H1 (cell line): ENCODE measurements around the gene BRPF3. TPM values are rescaled to one million over a fixed set of nuclear protein-coding genes. Genes with fewer than 3 reads are reported as not detected.

ENCODE experiments used
- CTCF ChIA-PET: fragments of 300-600 bp; sonication (Branson Sonifier 250); formaldehyde crosslinking; loops from one replicate; lab custom pipeline; 2021; ENCODE audit not compliant: partially characterized antibody; lab: Charles Lee
- POLR2A ChIA-PET: fragments of 300-600 bp; sonication (Branson Sonifier 250); formaldehyde crosslinking; loops from one replicate; lab custom pipeline; 2021; ENCODE audit warnings: inconsistent platforms; ENCODE audit not compliant: partially characterized antibody; lab: Charles Lee
- DNase-seq, 2 experiments: peaks; one replicate each; pipeline versions ENCODE4 v3.0.0 to v3.0.0-alpha.2; 2010 to 2022; ENCODE audit warnings: low spot score in 2 of 2, low read depth in 1 of 2, mixed read lengths in 1 of 2
- FAIRE-seq: peaks from 2 replicates; lab custom pipeline; 2011; peaks lifted over from hg19 to GRCh38; lab: Jason Lieb, UNC
- H2AFZ ChIP-seq: 2 replicates; pipeline ENCODE4 v1.8.1; 2012; ENCODE audit warnings: low read length, inconsistent platforms
- H2AK5ac ChIP-seq: 2 replicates; pipeline ENCODE4 v1.6.1; 2013; ENCODE audit warnings: low read depth, low read length
- H2BK120ac ChIP-seq: replicated peaks from 2 replicates; pipeline ENCODE3; 2013; ENCODE audit warnings: low read depth, low read length, inconsistent platforms
- H2BK12ac ChIP-seq: 2 replicates; pipeline ENCODE4 v1.6.1; 2013; ENCODE audit warnings: low read depth, low read length
- H2BK15ac ChIP-seq: 2 replicates; pipeline ENCODE4 v1.6.1; 2013; ENCODE audit warnings: low read length
- H2BK20ac ChIP-seq: 2 replicates; pipeline ENCODE4 v1.6.1; 2013; ENCODE audit warnings: low read length
- H2BK5ac ChIP-seq: 2 replicates; pipeline ENCODE4 v1.6.1; 2013; ENCODE audit warnings: low read depth, low read length
- H3K14ac ChIP-seq: 2 replicates; pipeline ENCODE4 v1.6.1; 2013; ENCODE audit warnings: inconsistent platforms; ENCODE audit not compliant: insufficient read length
- H3K18ac ChIP-seq: 2 replicates; pipeline ENCODE4 v1.6.1; 2013; ENCODE audit warnings: low read length; ENCODE audit errors: extremely low read depth
- H3K23ac ChIP-seq: 2 replicates; pipeline ENCODE4 v1.6.1; 2013; ENCODE audit warnings: inconsistent platforms; ENCODE audit not compliant: insufficient read length
- H3K23me2 ChIP-seq: 2 replicates; pipeline ENCODE4 v1.6.1; 2013; ENCODE audit warnings: low read depth, low read length
- H3K27ac ChIP-seq: 2 replicates; pipeline ENCODE4 v1.6.1; 2011; ENCODE audit warnings: low read depth, low read length, inconsistent platforms
- H3K27me3 ChIP-seq, 4 experiments: replicated peaks in 1 of 4; 1 replicate in 1 of 4; 2 replicates in 3 of 4; pipeline versions ENCODE4 v1.6.1 to v1.8.1; 2011 to 2013; ENCODE audit warnings: low read length in 3 of 4, mild to moderate bottlenecking in 3 of 4, inconsistent platforms in 2 of 4, mixed read lengths in 2 of 4, moderate library complexity in 1 of 4; ENCODE audit not compliant: control insufficient read depth in 3 of 4, insufficient read depth in 3 of 4; ENCODE audit errors: extremely low read depth in 1 of 4
- H3K36me3 ChIP-seq, 4 experiments: 2 replicates each; pipeline versions ENCODE4 v1.6.1 to v1.8.1; 2011 to 2013; ENCODE audit warnings: mild to moderate bottlenecking in 4 of 4, low read length in 3 of 4, moderate library complexity in 2 of 4, control low read depth in 1 of 4, inconsistent platforms in 1 of 4; ENCODE audit not compliant: insufficient read depth in 4 of 4, control insufficient read depth in 2 of 4
- H3K4ac ChIP-seq: replicated peaks from 2 replicates; pipeline ENCODE3; 2013; ENCODE audit warnings: low read length, low read depth, mixed read lengths, inconsistent platforms; ENCODE audit not compliant: insufficient read length
- H3K4me1 ChIP-seq, 4 experiments: replicated peaks in 1 of 4; 1 replicate in 1 of 4; 2 replicates in 3 of 4; pipeline versions ENCODE4 v1.6.1 to v1.8.1; 2011 to 2013; ENCODE audit warnings: low read length in 3 of 4, inconsistent platforms in 2 of 4, mixed read lengths in 1 of 4; ENCODE audit not compliant: insufficient read depth in 4 of 4, control insufficient read depth in 3 of 4
- H3K4me2 ChIP-seq, 2 experiments: 2 replicates each; pipeline versions ENCODE4 v1.6.1 to v1.8.1; 2011 to 2013; ENCODE audit warnings: low read depth in 2 of 2, low read length in 2 of 2, control low read depth in 1 of 2, inconsistent platforms in 1 of 2, mild to moderate bottlenecking in 1 of 2; ENCODE audit not compliant: insufficient read depth in 1 of 2
- H3K4me3 ChIP-seq, 4 experiments: fragments of 200-600, 300-600 bp in 1 of 4; sonication (generic), shearing (Covaris generic), sonication (Bioruptor Twin) in 1 of 4; 2 replicates each; pipeline versions ENCODE4 v1.5.1 to v1.8.1; 2011 to 2016; ENCODE audit warnings: low read length in 4 of 4, low read depth in 3 of 4, control low read depth in 2 of 4, inconsistent platforms in 2 of 4, mild to moderate bottlenecking in 2 of 4, mixed read lengths in 1 of 4, moderate library complexity in 1 of 4; ENCODE audit not compliant: insufficient read depth in 2 of 4; ENCODE audit errors: extremely low read depth in 1 of 4
- H3K56ac ChIP-seq: replicated peaks from 2 replicates; pipeline ENCODE3; 2013; ENCODE audit warnings: low read depth, mild to moderate bottlenecking, mixed read lengths, low read length, inconsistent platforms; ENCODE audit not compliant: insufficient read length
- H3K79me1 ChIP-seq: 2 replicates; pipeline ENCODE4 v1.6.1; 2013; ENCODE audit warnings: low read depth, low read length, control low read depth
- H3K79me2 ChIP-seq, 2 experiments: 2 replicates each; pipeline versions ENCODE4 v1.6.1 to v1.8.1; 2012 to 2013; ENCODE audit warnings: low read length in 2 of 2, mild to moderate bottlenecking in 2 of 2, inconsistent platforms in 1 of 2; ENCODE audit not compliant: insufficient read depth in 2 of 2, control insufficient read depth in 1 of 2
- H3K9ac ChIP-seq, 4 experiments: replicated peaks in 1 of 4; 1 replicate in 1 of 4; 2 replicates in 3 of 4; pipeline versions ENCODE4 v1.6.1 to v1.8.1; 2011 to 2013; ENCODE audit warnings: low read depth in 3 of 4, low read length in 3 of 4, control low read depth in 2 of 4, mild to moderate bottlenecking in 2 of 4, moderate library complexity in 2 of 4, inconsistent platforms in 1 of 4; ENCODE audit errors: extremely low read depth in 1 of 4
- H3K9me3 ChIP-seq, 2 experiments: 2 replicates each; pipeline versions ENCODE4 v1.6.1 to v1.8.1; 2012 to 2013; ENCODE audit warnings: mild to moderate bottlenecking in 2 of 2, moderate library complexity in 2 of 2, control low read depth in 1 of 2, inconsistent platforms in 1 of 2, low read depth in 1 of 2, low read length in 1 of 2, mixed read lengths in 1 of 2; ENCODE audit not compliant: insufficient read depth in 2 of 2
- H4K20me1 ChIP-seq, 2 experiments: replicated peaks in 1 of 2; 2 replicates each; pipeline versions ENCODE3 to v1.8.1; 2011 to 2013; ENCODE audit warnings: inconsistent platforms in 2 of 2, low read length in 2 of 2, mild to moderate bottlenecking in 1 of 2; ENCODE audit not compliant: insufficient read depth in 2 of 2, control insufficient read depth in 1 of 2
- H4K5ac ChIP-seq: 2 replicates; pipeline ENCODE4 v1.6.1; 2013; ENCODE audit warnings: low read length, low read depth, mixed read lengths, inconsistent platforms; ENCODE audit not compliant: insufficient read length
- H4K8ac ChIP-seq: 2 replicates; pipeline ENCODE4 v1.8.0; 2013; ENCODE audit warnings: mild to moderate bottlenecking, moderate library complexity, low read length, inconsistent platforms; ENCODE audit not compliant: insufficient read depth; ENCODE audit errors: extremely low read depth
- H4K91ac ChIP-seq: replicated peaks from 2 replicates; pipeline ENCODE3; 2013; ENCODE audit warnings: low read length, mixed read lengths, inconsistent platforms; ENCODE audit not compliant: insufficient read length
- ASH2L ChIP-seq: fragments of 200-600, 300-600 bp; sonication (generic); IDR thresholded peaks from one replicate; pipeline ENCODE4 v1.7.1; 2017; ENCODE audit warnings: low read length
- CBX5 ChIP-seq: fragments of 300-800, 300-1000 bp; sonication (generic); IDR thresholded peaks from 2 replicates; pipeline ENCODE4 v1.7.1; 2016; ENCODE audit warnings: antibody characterized with exemption, low read length, low read depth
- CHD2 ChIP-seq: IDR thresholded peaks from 2 replicates; pipeline ENCODE4 v1.6.1; 2012; ENCODE audit warnings: low read length, improper control_type of control experiment
- GTF2F1 ChIP-seq: IDR thresholded peaks from 2 replicates; pipeline ENCODE4 v1.6.1; 2012; ENCODE audit warnings: low read depth, low read length, improper control_type of control experiment, borderline replicate concordance
- NRF1 ChIP-seq: IDR thresholded peaks from 2 replicates; pipeline ENCODE4 v1.6.1; 2011; ENCODE audit warnings: mild to moderate bottlenecking, low read depth, low read length, improper control_type of control experiment
- PHF8 ChIP-seq: fragments of 200-600 bp; sonication (generic); conservative IDR thresholded peaks from 2 replicates; pipeline ENCODE4 v1.7.1; 2012; ENCODE audit warnings: low read depth, mild to moderate bottlenecking, inconsistent platforms, low read length, moderate library complexity
- RXRA ChIP-seq: IDR thresholded peaks from 2 replicates; pipeline ENCODE4 v1.6.1; 2011; ENCODE audit warnings: low read depth, mild to moderate bottlenecking, low read length, moderate library complexity; ENCODE audit not compliant: insufficient read depth
- SIRT6 ChIP-seq: IDR thresholded peaks from one replicate; pipeline ENCODE4 v1.7.1; 2012; ENCODE audit warnings: low read length, inconsistent platforms
- TBP ChIP-seq: IDR thresholded peaks from 2 replicates; pipeline ENCODE4 v1.6.1; 2011; ENCODE audit warnings: low read depth, low read length, improper control_type of control experiment
- TEAD4 ChIP-seq: IDR thresholded peaks from 2 replicates; pipeline ENCODE4 v1.6.1; 2012; ENCODE audit warnings: low read depth, low read length, inconsistent platforms, mixed read lengths
- WGBS, 2 experiments: shearing (Covaris generic) in 1 of 2; methylation state at CpG; one replicate each; pipeline versions ENCODE4 v1.1.6 to v1.1.7; 2013 to 2015; ENCODE audit warnings: low lambda C conversion rate in 2 of 2, mixed read lengths in 2 of 2, inconsistent platforms in 1 of 2, low coverage in 1 of 2, missing lambda C conversion rate in 1 of 2; ENCODE audit not compliant: insufficient replicate concordance in 2 of 2, insufficient coverage in 1 of 2, insufficient read length in 1 of 2; ENCODE audit errors: extremely low coverage in 1 of 2, missing lambda C conversion rate in 1 of 2; 5-methylcytosine and 5-hydroxymethylcytosine counted together
- polyA plus RNA-seq, 7 experiments: library from polyadenylated mRNA; depleted of rRNA in 3 of 7; stranded (reverse) in 5 of 7; unstranded in 2 of 7; fragments of >200 nt in 5 of 7; fragments of 200-250 nt in 2 of 7; gene quantifications; 1 replicate in 5 of 7; 2 replicates in 1 of 7; 4 replicates in 1 of 7; pipeline versions ENCODE4 v1.2.1 to v1.2.3, GENCODE V29; 2011 to 2013; ENCODE audit warnings: missing spikeins in 2 of 7, mixed read lengths in 2 of 7
- total RNA-seq: library from RNA; stranded (reverse); fragmentation: NEBNext Ultra II Directional; extraction: Animal tissue kit (Norgen Biotek cat#: 25700); gene quantifications from 2 replicates; pipeline ENCODE4 v1.2.1, GENCODE V29; 2021
- TF ChIP-seq, protein P1 (sequence below): IDR thresholded peaks from 2 replicates; pipeline ENCODE4 v1.6.1; 2012; ENCODE audit warnings: inconsistent platforms

BRPF3 gene
- total and polyA plus RNA-seq, 2 of the 8 experiments (the other 6 are each of a cell fraction or from before 2014, with no cell fraction given): 26.0 to 37.5 TPM

- Histone ChIP-seq H3K4ac (no peak overlapping the region), H3K36me3 (no peaks in the 10 kb centered on the region; a peak in 1 of 8 replicates), H2BK15ac (no peak overlapping the region), H3K14ac (no peak overlapping the region), H3K4me3 (no peak overlapping the region), H3K9ac (no peak overlapping the region), H4K20me1 (no peaks in the 10 kb centered on the region)
- 89% methylated on average over 2 of the region's 2 CpGs; no CpG with 5 or more reads in 1 of the 2 experiments for WGBS, 2 experiments
- DNase-seq: no peak
- TF ChIP-seq, protein P1, sequence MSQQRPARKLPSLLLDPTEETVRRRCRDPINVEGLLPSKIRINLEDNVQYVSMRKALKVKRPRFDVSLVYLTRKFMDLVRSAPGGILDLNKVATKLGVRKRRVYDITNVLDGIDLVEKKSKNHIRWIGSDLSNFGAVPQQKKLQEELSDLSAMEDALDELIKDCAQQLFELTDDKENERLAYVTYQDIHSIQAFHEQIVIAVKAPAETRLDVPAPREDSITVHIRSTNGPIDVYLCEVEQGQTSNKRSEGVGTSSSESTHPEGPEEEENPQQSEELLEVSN: no peak
- TF ChIP-seq CBX5 (no peak), SIRT6 (no peak), RXRA (no peak), NRF1 (no peak), PHF8 (no peak), TBP (no peak), ASH2L (no peak), CHD2 (no peak), GTF2F1 (no peak), TEAD4 (no peak)
- TF ChIP-seq, all 59 proteins: peak for 0
- H4K91ac ChIP-seq: no peak overlapping the region
- no peaks in the 10 kb centered on the region for H3K79me2 ChIP-seq
- H2AK5ac ChIP-seq: no peak overlapping the region
- H3K23ac ChIP-seq: no peak overlapping the region
- H3K56ac ChIP-seq: no peak overlapping the region
- H3K27me3 ChIP-seq: no peaks in the 10 kb centered on the region
- FAIRE-seq: no peak
- H2BK12ac ChIP-seq: no peak overlapping the region
- no peak overlapping the region for H3K4me2 ChIP-seq
- no peaks in the 10 kb centered on the region for H3K9me3 ChIP-seq
- no peak overlapping the region for H3K27ac ChIP-seq
- no peak overlapping the region for H2BK120ac ChIP-seq
- ChIA-PET POLR2A (no interaction called here), CTCF (interaction anchor here (1.5 to 2.7 kb wide), 2 partner anchors 20 to 25 kb away, joined by 3 to 9 read pairs; no protein-coding TSS in a partner anchor)
- H3K18ac ChIP-seq: no peak overlapping the region
- no peak overlapping the region for H4K8ac ChIP-seq
- no peaks in the 10 kb centered on the region for H3K4me1 ChIP-seq
- no peak overlapping the region for H4K5ac ChIP-seq
- H2AFZ ChIP-seq: no peak overlapping the region
- no peak overlapping the region for H2BK20ac ChIP-seq
- H3K23me2 ChIP-seq: no peaks in the 10 kb centered on the region
- no peaks in the 10 kb centered on the region for H3K79me1 ChIP-seq
- H2BK5ac ChIP-seq: no peak overlapping the region
Measured at GRCh38 chr6:36277946-36278470, 81.5 kb downstream of the BRPF3 start.
